Measurements from ENCODE around the gene CWC15. TPM values are rescaled to one million over a fixed set of nuclear protein-coding genes. Genes with fewer than 3 reads are reported as not detected.

The CWC15 gene
- total RNA-seq, 1 donor from 2014 or later: 53.9 TPM

- no peaks in the 10 kb centered on the region for H3K4me1 ChIP-seq
- H3K36me3 ChIP-seq: peaks cover 55% of the 10 kb centered on the region
- no peak overlapping the region for H3K27ac ChIP-seq
- TF ChIP-seq CTCF (IDR thresholded peaks at IDR 0.05): no peak
- no peaks in the 10 kb centered on the region for H3K27me3 ChIP-seq
- no peak for ATAC-seq
- H3K4me3 ChIP-seq: no peak overlapping the region
- no peak for DNase-seq
- no peaks in the 10 kb centered on the region for H3K9me3 ChIP-seq
- intact Hi-C loops (cut with DNase I): no loop called here
Measured at GRCh38 chr11:94960488-94960887, 12.9 kb downstream of the CWC15 start.

DNA sequence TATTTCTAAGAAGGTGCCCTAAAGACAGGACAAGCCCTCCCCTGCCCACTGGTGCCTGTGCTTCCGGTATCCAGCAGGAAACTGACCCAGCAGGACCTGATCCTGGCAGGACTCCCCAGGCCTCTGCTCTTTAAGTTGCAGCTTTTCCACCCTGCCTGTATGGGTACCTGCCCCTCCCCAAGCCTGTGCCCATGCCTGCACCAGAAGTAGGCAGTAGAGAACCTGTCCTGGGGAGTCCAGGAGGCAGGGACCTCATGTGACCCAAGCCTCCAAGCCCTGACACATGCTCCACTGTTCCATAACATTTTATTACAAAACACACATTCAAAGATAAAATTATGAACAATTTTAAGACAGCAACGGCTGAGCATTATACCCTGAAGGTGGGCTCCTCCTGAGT lies 14.2 kb downstream of the CWC15 start:
- intact Hi-C loops (cut with DNase I): no loop called here
- no peaks in the 10 kb centered on the region for H3K4me1 ChIP-seq
- peaks cover 42% of the 10 kb centered on the region for H3K36me3 ChIP-seq
- H3K27ac ChIP-seq: no peak overlapping the region
- no peaks in the 10 kb centered on the region for H3K9me3 ChIP-seq
- no peaks in the 10 kb centered on the region for H3K27me3 ChIP-seq
- DNase-seq: no peak
- TF ChIP-seq CTCF (IDR thresholded peaks at IDR 0.05): no peak
- no peak for ATAC-seq
- no peak overlapping the region for H3K4me3 ChIP-seq

DNA sequence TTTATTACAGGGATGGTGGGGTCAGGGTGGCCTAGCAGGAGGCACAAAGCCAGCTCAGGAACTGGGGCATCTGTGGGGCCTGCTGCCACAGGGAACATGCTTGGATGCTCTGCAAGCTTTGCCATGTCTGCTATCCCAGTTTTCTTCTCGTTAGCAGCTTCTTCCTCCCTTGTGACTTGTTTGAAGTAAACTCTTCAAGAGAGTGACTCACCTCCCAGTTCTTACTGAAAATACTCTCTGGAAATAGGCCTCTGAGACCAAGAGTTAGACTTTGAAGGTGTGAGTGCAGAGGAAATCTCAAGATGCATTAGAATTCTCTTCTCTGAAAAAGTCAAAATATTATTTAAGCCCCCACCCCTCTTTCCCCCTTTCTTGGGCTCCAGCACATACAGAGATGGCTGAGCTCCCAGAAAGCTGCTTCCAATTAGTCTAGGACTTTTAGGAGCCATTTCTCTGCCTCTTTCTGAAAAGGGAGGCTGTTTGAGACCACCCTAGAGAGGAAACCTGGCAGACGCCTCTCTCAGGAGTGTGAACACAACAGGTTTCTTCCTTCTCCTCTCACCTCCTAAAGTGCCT lies 15.1 kb downstream of the CWC15 start:
- TF ChIP-seq CTCF (IDR thresholded peaks at IDR 0.05): no peak
- Histone ChIP-seq H3K36me3 (peaks cover 32% of the 10 kb centered on the region), H3K4me1 (no peaks in the 10 kb centered on the region), H3K9me3 (no peaks in the 10 kb centered on the region), H3K27me3 (no peaks in the 10 kb centered on the region), H3K27ac (no peak overlapping the region), H3K4me3 (no peak overlapping the region)
- DNase-seq (no peak), ATAC-seq (no peak)
- intact Hi-C loops (cut with DNase I): no loop called here

- DNase-seq: no peak
- Histone ChIP-seq H3K9me3 (no peaks in the 10 kb centered on the region), H3K27me3 (no peaks in the 10 kb centered on the region), H3K27ac (no peak overlapping the region), H3K36me3 (peaks cover 19% of the 10 kb centered on the region), H3K4me3 (no peak overlapping the region), H3K4me1 (no peaks in the 10 kb centered on the region)
- TF ChIP-seq CTCF (IDR thresholded peaks at IDR 0.05): no peak
- intact Hi-C loops (cut with DNase I): no loop called here
- no peak for ATAC-seq
Measured at GRCh38 chr11:94956963-94957362, 16.4 kb downstream of the CWC15 start.

GRCh38 chr11:94954753-94955152 lies 18.6 kb downstream of the CWC15 start:
- Histone ChIP-seq H3K27me3 (no peaks in the 10 kb centered on the region), H3K4me3 (no peak overlapping the region), H3K4me1 (no peaks in the 10 kb centered on the region), H3K36me3 (no peaks in the 10 kb centered on the region), H3K27ac (no peak overlapping the region), H3K9me3 (no peaks in the 10 kb centered on the region)
- intact Hi-C loops (cut with DNase I): no loop called here
- ATAC-seq: no peak
- TF ChIP-seq CTCF (IDR thresholded peaks at IDR 0.05): no peak
- DNase-seq: no peak

GRCh38 chr11:94948070-94948617 lies 25.2 kb downstream of the CWC15 start:
- DNase-seq: no peak
- intact Hi-C loops (cut with DNase I): no loop called here
- ATAC-seq: peak; percentile 25
- H3K36me3 ChIP-seq: no peaks in the 10 kb centered on the region
- TF ChIP-seq CTCF (IDR thresholded peaks at IDR 0.05): no peak
- H3K27ac ChIP-seq: no peak overlapping the region
- no peak overlapping the region for H3K4me3 ChIP-seq
- no peaks in the 10 kb centered on the region for H3K4me1 ChIP-seq
- H3K9me3 ChIP-seq: no peaks in the 10 kb centered on the region
- H3K27me3 ChIP-seq: no peaks in the 10 kb centered on the region

All from upper lobe of right lung (tissue), 1 donor.